K562 (cell line): ENCODE data around the gene NDUFB3. TPM values are rescaled to one million over a fixed set of nuclear protein-coding genes. Genes with fewer than 3 reads are reported as not detected.

Experiments used
- ARID1B ChIP-seq: fragments of 450-650 bp; IDR thresholded peaks from 2 replicates; pipeline ENCODE4 v1.6.1; 2016; ENCODE audit warnings: antibody characterized with exemption, mild to moderate bottlenecking, inconsistent platforms
- CBFA2T3 ChIP-seq: fragments of 450-650 bp; IDR thresholded peaks from 2 replicates; pipeline ENCODE4 v1.6.1; 2017
- DPF2 ChIP-seq: fragments of 450-650 bp; IDR thresholded peaks from 2 replicates; pipeline ENCODE4 v1.6.1; 2016
- ETV1 ChIP-seq: fragments of 450-650 bp; conservative IDR thresholded peaks from 2 replicates; pipeline ENCODE4 v1.6.1; 2016; ENCODE audit warnings: missing genetic modification characterization, control low read depth, low read depth, missing compliant biosample characterization
- FOSL1 ChIP-seq: fragments of 200-800 bp; sonication (Bioruptor generic); conservative IDR thresholded peaks from 2 replicates; pipeline ENCODE4 v1.6.1; 2016; ENCODE audit warnings: missing genetic modification characterization, missing compliant biosample characterization
- KDM1A ChIP-seq, 2 experiments: fragments of 450-650 bp; IDR thresholded peaks; 2 replicates each; pipeline ENCODE4 v1.6.1; 2016; ENCODE audit warnings: mild to moderate bottlenecking in 2 of 2
- MBD2 ChIP-seq: sonication (generic); IDR thresholded peaks from 2 replicates; pipeline ENCODE4 v1.6.1; 2016; ENCODE audit warnings: low read depth, borderline replicate concordance
- MCM7 ChIP-seq, 2 experiments: fragments of 450-650 bp; IDR thresholded peaks; 2 replicates each; pipeline ENCODE4 v1.6.1; 2016 to 2018
- NFE2 ChIP-seq: IDR thresholded peaks from 2 replicates; pipeline ENCODE4 v1.6.1; 2014; ENCODE audit warnings: antibody characterized with exemption, low read depth
- NFXL1 ChIP-seq: fragments of 450-650 bp; formaldehyde crosslinking; IDR thresholded peaks from 2 replicates; pipeline ENCODE4 v1.4.0; 2021; ENCODE audit warnings: mild to moderate bottlenecking
- NR2C2 ChIP-seq, 2 experiments: fragments of 200-800 bp in 1 of 2; sonication (Bioruptor generic) in 1 of 2; sonication (generic) in 1 of 2; formaldehyde crosslinking in 1 of 2; IDR thresholded peaks; 2 replicates each; pipeline versions ENCODE4 v1.6.1 to v1.8.0; 2016 to 2022; ENCODE audit warnings: mild to moderate bottlenecking in 1 of 2, missing compliant biosample characterization in 1 of 2, missing genetic modification characterization in 1 of 2, missing genetic modification reagents in 1 of 2
- SNRNP70 ChIP-seq: fragments of 200-400 bp; formaldehyde crosslinking; optimal IDR thresholded peaks from 2 replicates; pipeline ENCODE3; 2017; ENCODE audit warnings: low read depth, low read length
- TAF1 ChIP-seq: IDR thresholded peaks from 2 replicates; pipeline ENCODE4 v1.6.1; 2011; ENCODE audit warnings: mild to moderate bottlenecking, low read length, moderate library complexity; ENCODE audit not compliant: insufficient read depth, control insufficient read depth, severe bottlenecking; ENCODE audit errors: extremely low read depth
- TBP ChIP-seq: optimal IDR thresholded peaks from 2 replicates; pipeline ENCODE3; 2011; ENCODE audit warnings: low read depth, low read length, improper control_type of control experiment
- ZFP36 ChIP-seq: fragments of 150-350 bp; IDR thresholded peaks from 2 replicates; pipeline ENCODE4 v1.6.1; 2018; ENCODE audit warnings: low read length, low read depth; ENCODE audit not compliant: partially characterized antibody
- ZNF224 ChIP-seq: sonication (generic); formaldehyde crosslinking; IDR thresholded peaks from 2 replicates; pipeline ENCODE4 v1.8.0; 2022; ENCODE audit warnings: mild to moderate bottlenecking, missing genetic modification reagents
- ZNF668 ChIP-seq: fragments of 250-450 bp; sonication (Bioruptor Pico); IDR thresholded peaks from 2 replicates; pipeline ENCODE4 v1.8.0; 2022; ENCODE audit warnings: mild to moderate bottlenecking, inconsistent platforms
- ZNF76 ChIP-seq: fragments of 250-450 bp; sonication (Bioruptor Pico); IDR thresholded peaks from 2 replicates; pipeline ENCODE4 v1.4.0; 2020; ENCODE audit warnings: mild to moderate bottlenecking, moderate library complexity, borderline replicate concordance
- polyA plus RNA-seq, 8 experiments: library from polyadenylated mRNA; depleted of rRNA in 4 of 8; stranded (reverse) in 5 of 8; unstranded in 3 of 8; fragments of >200 nt; fragmentation: Nextera tagmentation in 2 of 8; fragmentation: Illumina TruSeq in 1 of 8; extraction: Ambion mirVana in 2 of 8; extraction: Trizol in 1 of 8; gene quantifications; 2 replicates each; pipeline versions ENCODE4 v1.2.1 to v1.2.3, GENCODE V29; 2011 to 2014; ENCODE audit warnings: inconsistent platforms in 1 of 8, missing spikeins in 1 of 8
- total RNA-seq, 7 experiments: library from RNA; depleted of rRNA in 6 of 7; stranded (reverse); fragments of >200 nt in 6 of 7; fragmentation: Illumina TruSeq in 2 of 7; extraction: Trizol in 2 of 7; gene quantifications; 2 replicates each; pipeline versions ENCODE4 v1.2.1 to v1.2.3, GENCODE V29; 2011 to 2021; ENCODE audit warnings: low replicate concordance in 1 of 7
- TF ChIP-seq, protein P1 (sequence below): fragments of 450-650 bp; IDR thresholded peaks from 2 replicates; pipeline ENCODE4 v1.6.1; 2016; ENCODE audit warnings: low read depth
- TF ChIP-seq, protein P2 (sequence below): fragments of 250-450 bp; sonication (Bioruptor Pico); IDR thresholded peaks from 2 replicates; pipeline ENCODE4 v1.8.0; 2022; ENCODE audit warnings: inconsistent platforms, mild to moderate bottlenecking, moderate library complexity, borderline replicate concordance

Gene NDUFB3
- total and polyA plus RNA-seq, 9 of the 15 experiments (the other 6 are each of a cell fraction or from before 2014, with no cell fraction given): 126 to 786 (median 156) TPM

DNA sequence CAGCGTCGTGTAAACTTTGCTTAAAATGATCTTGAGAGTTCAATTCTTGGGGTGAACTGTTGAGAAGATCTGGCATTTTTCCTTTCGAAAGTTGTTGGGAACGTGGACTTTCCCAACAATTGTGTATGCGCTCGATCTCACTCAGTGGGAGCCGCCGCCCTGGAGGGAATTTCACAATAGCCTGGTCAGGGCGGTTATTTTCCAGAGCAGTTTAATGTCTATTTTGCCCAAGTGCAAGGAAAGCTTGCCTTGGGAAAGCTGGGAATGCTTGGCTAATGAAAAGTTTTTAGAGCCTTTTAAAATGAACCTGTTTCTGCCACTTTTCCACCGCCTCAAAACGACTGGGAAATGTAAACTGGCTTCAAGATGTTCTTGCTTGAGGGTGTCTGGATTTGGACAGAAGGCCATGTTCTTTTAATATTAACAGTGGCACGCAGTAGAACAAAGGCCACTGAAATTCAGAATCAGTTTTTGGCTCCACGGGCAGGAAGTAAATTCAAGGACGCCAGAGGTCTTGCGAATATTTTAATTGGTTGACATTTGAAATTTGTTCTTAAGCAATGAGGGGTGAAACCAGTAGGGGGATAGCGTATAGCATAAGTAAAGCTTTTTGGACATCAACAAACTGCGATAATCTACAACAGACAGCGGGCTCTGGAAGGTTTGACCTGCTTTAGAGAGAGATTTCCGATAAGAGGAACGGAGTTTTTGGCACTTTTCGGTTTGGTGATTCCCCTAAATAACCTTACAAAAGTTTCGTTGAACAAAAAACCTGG, 45.3 kb downstream of the NDUFB3 start (continued):
- TF ChIP-seq, protein P1, sequence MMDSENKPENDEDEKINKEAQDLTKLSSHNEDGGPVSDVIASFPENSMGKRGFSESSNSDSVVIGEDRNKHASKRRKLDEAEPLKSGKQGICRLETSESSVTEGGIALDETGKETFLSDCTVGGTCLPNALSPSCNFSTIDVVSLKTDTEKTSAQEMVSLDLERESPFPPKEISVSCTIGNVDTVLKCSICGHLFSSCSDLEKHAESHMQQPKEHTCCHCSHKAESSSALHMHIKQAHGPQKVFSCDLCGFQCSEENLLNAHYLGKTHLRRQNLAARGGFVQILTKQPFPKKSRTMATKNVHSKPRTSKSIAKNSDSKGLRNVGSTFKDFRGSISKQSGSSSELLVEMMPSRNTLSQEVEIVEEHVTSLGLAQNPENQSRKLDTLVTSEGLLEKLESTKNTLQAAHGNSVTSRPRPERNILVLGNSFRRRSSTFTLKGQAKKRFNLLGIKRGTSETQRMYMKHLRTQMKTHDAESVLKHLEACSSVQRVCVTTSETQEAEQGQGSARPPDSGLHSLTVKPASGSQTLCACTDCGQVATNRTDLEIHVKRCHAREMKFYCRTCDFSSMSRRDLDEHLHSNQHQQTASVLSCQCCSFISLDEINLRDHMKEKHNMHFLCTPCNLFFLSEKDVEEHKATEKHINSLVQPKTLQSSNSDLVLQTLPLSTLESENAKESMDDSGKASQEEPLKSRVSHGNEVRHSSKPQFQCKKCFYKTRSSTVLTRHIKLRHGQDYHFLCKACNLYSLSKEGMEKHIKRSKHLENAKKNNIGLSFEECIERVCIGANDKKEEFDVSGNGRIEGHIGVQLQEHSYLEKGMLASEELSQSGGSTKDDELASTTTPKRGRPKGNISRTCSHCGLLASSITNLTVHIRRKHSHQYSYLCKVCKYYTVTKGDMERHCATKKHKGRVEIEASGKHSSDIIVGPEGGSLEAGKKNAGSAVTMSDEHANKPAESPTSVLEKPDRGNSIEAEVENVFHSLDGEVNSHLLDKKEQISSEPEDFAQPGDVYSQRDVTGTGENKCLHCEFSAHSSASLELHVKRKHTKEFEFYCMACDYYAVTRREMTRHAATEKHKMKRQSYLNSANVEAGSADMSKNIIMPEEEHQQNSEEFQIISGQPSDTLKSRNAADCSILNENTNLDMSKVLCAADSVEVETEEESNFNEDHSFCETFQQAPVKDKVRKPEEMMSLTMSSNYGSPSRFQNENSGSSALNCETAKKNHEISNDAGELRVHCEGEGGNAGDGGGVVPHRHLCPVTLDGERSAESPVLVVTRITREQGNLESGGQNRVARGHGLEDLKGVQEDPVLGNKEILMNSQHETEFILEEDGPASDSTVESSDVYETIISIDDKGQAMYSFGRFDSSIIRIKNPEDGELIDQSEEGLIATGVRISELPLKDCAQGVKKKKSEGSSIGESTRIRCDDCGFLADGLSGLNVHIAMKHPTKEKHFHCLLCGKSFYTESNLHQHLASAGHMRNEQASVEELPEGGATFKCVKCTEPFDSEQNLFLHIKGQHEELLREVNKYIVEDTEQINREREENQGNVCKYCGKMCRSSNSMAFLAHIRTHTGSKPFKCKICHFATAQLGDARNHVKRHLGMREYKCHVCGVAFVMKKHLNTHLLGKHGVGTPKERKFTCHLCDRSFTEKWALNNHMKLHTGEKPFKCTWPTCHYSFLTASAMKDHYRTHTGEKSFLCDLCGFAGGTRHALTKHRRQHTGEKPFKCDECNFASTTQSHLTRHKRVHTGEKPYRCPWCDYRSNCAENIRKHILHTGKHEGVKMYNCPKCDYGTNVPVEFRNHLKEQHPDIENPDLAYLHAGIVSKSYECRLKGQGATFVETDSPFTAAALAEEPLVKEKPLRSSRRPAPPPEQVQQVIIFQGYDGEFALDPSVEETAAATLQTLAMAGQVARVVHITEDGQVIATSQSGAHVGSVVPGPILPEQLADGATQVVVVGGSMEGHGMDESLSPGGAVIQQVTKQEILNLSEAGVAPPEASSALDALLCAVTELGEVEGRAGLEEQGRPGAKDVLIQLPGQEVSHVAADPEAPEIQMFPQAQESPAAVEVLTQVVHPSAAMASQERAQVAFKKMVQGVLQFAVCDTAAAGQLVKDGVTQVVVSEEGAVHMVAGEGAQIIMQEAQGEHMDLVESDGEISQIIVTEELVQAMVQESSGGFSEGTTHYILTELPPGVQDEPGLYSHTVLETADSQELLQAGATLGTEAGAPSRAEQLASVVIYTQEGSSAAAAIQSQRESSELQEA: no peak
- peak; percentile 44; the same call in 1 of the 2 replicates for TF ChIP-seq DPF2
- TF ChIP-seq MCM7 (IDR thresholded peaks at IDR 0.05): no peak
- no peak for TF ChIP-seq ZFP36
- peak; percentile 31; the same call in 1 of the 2 replicates for TF ChIP-seq ETV1
- no peak for TF ChIP-seq SNRNP70
- TF ChIP-seq KDM1A (IDR thresholded peaks at IDR 0.05): no peak
- TF ChIP-seq ZNF76 (CRISPR knock-in tag): 0 out of 2 replicates have a peak, but pooled peaks have one; percentile 14
- peak; percentile 30 for TF ChIP-seq TBP
- TF ChIP-seq NFE2: no peak
- TF ChIP-seq FOSL1 (tag): 0 out of 2 replicates have a peak, but pooled peaks have one; percentile 32
- TF ChIP-seq ARID1B: peak; percentile 51; the same call in 1 of the 2 replicates
- no peak for TF ChIP-seq NFXL1
- no peak for TF ChIP-seq ZNF668 (CRISPR knock-in tag)
- TF ChIP-seq ZNF224 (CRISPR knock-in tag): no peak
- TF ChIP-seq CBFA2T3: peak; percentile 46
- no peak for TF ChIP-seq TAF1
- TF ChIP-seq, protein P2, sequence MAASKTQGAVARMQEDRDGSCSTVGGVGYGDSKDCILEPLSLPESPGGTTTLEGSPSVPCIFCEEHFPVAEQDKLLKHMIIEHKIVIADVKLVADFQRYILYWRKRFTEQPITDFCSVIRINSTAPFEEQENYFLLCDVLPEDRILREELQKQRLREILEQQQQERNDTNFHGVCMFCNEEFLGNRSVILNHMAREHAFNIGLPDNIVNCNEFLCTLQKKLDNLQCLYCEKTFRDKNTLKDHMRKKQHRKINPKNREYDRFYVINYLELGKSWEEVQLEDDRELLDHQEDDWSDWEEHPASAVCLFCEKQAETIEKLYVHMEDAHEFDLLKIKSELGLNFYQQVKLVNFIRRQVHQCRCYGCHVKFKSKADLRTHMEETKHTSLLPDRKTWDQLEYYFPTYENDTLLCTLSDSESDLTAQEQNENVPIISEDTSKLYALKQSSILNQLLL: no peak
- no peak for TF ChIP-seq NR2C2 (CRISPR knock-in tag; IDR thresholded peaks at IDR 0.05)
- peak; percentile 15; the same call in 1 of the 2 replicates for TF ChIP-seq NR2C2 (tag; IDR thresholded peaks at IDR 0.05)
- TF ChIP-seq MBD2: 0 out of 2 replicates have a peak, but pooled peaks have one; percentile 6
